ENCODE measurements around the gene NOTCH4. TPM values are rescaled to one million over a fixed set of nuclear protein-coding genes. Genes with fewer than 3 reads are reported as not detected.

The NOTCH4 gene
- total and polyA plus RNA-seq, 9 of the 15 experiments (the other 6 are each of a cell fraction or from before 2014, with no cell fraction given): 0.24 to 4.3 (median 1.7) TPM

DNA sequence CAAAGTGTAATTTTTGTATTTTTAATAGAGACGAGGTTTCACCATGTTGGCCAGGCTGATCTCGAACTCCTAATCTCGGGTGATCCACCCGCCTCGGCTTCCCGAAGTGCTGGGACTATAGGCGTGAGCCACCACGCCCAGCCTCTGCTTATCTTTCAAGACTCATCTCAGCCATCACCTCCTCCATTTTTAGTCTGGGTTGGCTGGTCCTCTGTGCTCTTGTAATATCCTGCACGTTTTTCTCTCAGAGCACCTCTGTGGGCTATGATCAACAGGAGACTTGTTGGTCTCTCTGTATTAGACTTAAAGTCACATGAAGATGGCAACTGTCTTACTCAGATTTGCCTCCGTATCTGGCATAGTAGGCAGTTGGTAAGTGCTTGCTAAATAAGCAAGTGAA, 7.6 kb downstream of the NOTCH4 start (continued):
- TF ChIP-seq ESRRA (IDR thresholded peaks at IDR 0.05; ENCODE audit: borderline replicate concordance, low read depth): no peak
- TF ChIP-seq PHF8 (IDR thresholded peaks at IDR 0.05; ENCODE audit: borderline replicate concordance, low read length): no peak
- TF ChIP-seq BCL6 (CRISPR knock-in tag; IDR thresholded peaks at IDR 0.05): no peak
- peak in 1 of 3 experiments; percentile 54 for TF ChIP-seq YY1 (IDR thresholded peaks at IDR 0.05; ENCODE audit: borderline replicate concordance in 1 of 3, control insufficient read depth in 1 of 3, extremely low read depth in 1 of 3, insufficient read depth in 3 of 3, insufficient read length in 1 of 3, insufficient replicate concordance in 2 of 3, low read depth in 1 of 3, low read length in 2 of 3)
- TF ChIP-seq PCBP2 (IDR thresholded peaks at IDR 0.05; ENCODE audit: low read depth, low read length, poor library complexity, severe bottlenecking): no peak
- TF ChIP-seq ZC3H4 (CRISPR knock-in tag; IDR thresholded peaks at IDR 0.05; ENCODE audit: borderline replicate concordance): no peak
- TF ChIP-seq SMARCA4 (IDR thresholded peaks at IDR 0.05): no peak
- no peak for TF ChIP-seq NR4A1 (CRISPR knock-in tag; IDR thresholded peaks at IDR 0.05)
- TF ChIP-seq NR4A1 (tag; IDR thresholded peaks at IDR 0.05): peak; percentile 85
- 0 out of 2 replicates have a peak, but pooled peaks have one; percentile 17 for TF ChIP-seq DPF2 (IDR thresholded peaks at IDR 0.05)
- TF ChIP-seq ZNF766 (CRISPR knock-in tag; conservative IDR thresholded peaks at IDR 0.05): peak; percentile 76
- TF ChIP-seq NFE2L1 (tag; IDR thresholded peaks at IDR 0.05; ENCODE audit: borderline replicate concordance, low read depth): no peak
- TF ChIP-seq ZNF23 (CRISPR knock-in tag; IDR thresholded peaks at IDR 0.05): no peak
- no peak for TF ChIP-seq SRSF7 (optimal IDR thresholded peaks at IDR 0.05; ENCODE audit: low read depth, low read length)
- 0 out of 2 replicates have a peak, but pooled peaks have one; percentile 45 for TF ChIP-seq KLF1 (tag; IDR thresholded peaks at IDR 0.05)
- no peak for TF ChIP-seq MTA2 (IDR thresholded peaks at IDR 0.05; ENCODE audit: low read depth)
- TF ChIP-seq, protein P1, sequence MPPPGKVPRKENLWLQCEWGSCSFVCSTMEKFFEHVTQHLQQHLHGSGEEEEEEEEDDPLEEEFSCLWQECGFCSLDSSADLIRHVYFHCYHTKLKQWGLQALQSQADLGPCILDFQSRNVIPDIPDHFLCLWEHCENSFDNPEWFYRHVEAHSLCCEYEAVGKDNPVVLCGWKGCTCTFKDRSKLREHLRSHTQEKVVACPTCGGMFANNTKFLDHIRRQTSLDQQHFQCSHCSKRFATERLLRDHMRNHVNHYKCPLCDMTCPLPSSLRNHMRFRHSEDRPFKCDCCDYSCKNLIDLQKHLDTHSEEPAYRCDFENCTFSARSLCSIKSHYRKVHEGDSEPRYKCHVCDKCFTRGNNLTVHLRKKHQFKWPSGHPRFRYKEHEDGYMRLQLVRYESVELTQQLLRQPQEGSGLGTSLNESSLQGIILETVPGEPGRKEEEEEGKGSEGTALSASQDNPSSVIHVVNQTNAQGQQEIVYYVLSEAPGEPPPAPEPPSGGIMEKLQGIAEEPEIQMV (tag; conservative IDR thresholded peaks at IDR 0.05; ENCODE audit: low read depth): 0 out of 2 replicates have a peak, but pooled peaks have one; percentile 20
- TF ChIP-seq ZBTB1 (CRISPR knock-in tag; IDR thresholded peaks at IDR 0.05; ENCODE audit: borderline replicate concordance, low read depth): no peak
- TF ChIP-seq FOXJ2 (tag; IDR thresholded peaks at IDR 0.05): no peak
- TF ChIP-seq, protein P2, sequence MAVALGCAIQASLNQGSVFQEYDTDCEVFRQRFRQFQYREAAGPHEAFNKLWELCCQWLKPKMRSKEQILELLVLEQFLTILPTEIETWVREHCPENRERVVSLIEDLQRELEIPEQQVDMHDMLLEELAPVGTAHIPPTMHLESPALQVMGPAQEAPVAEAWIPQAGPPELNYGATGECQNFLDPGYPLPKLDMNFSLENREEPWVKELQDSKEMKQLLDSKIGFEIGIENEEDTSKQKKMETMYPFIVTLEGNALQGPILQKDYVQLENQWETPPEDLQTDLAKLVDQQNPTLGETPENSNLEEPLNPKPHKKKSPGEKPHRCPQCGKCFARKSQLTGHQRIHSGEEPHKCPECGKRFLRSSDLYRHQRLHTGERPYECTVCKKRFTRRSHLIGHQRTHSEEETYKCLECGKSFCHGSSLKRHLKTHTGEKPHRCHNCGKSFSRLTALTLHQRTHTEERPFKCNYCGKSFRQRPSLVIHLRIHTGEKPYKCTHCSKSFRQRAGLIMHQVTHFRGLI (CRISPR knock-in tag; IDR thresholded peaks at IDR 0.05): no peak
- TF ChIP-seq, protein P3, sequence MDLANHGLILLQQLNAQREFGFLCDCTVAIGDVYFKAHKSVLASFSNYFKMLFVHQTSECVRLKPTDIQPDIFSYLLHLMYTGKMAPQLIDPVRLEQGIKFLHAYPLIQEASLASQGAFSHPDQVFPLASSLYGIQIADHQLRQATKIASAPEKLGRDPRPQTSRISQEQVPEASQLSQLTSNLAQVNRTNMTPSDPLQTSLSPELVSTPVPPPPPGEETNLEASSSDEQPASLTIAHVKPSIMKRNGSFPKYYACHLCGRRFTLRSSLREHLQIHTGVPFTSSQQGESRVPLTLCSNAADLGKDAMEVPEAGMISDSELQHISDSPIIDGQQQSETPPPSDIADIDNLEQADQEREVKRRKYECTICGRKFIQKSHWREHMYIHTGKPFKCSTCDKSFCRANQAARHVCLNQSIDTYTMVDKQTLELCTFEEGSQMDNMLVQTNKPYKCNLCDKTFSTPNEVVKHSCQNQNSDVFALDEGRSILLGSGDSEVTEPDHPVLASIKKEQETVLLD (IDR thresholded peaks at IDR 0.05): no peak
- no peak for TF ChIP-seq ZNF695 (CRISPR knock-in tag; IDR thresholded peaks at IDR 0.05)
- TF ChIP-seq SIX5 (IDR thresholded peaks at IDR 0.05; ENCODE audit: borderline replicate concordance in 1 of 2, insufficient read depth in 1 of 2, low read depth in 1 of 2, low read length in 2 of 2): no peak

All from K562 (cell line).